ENCODE results near the gene LRRC51.

Gene LRRC51

GRCh38 chr11:72080326-72081183 lies at the start of gene LRRC51, which contains the start of gene NUMA1:
Gene LRRC51, plus strand, starts transcription at chr11:72080850. Its CDS starts 8,234 bp downstream, at chr11:72089084.
Gene NUMA1, minus strand, starts transcription at chr11:72080542. Its CDS starts 44,599 bp downstream, at chr11:72035943.
- peak; percentile 98 for DNase-seq (ENCODE audit: low read depth)

GRCh38 chr11:72036687-72037086 lies 44.0 kb upstream of the LRRC51 start:
- DNase-seq (ENCODE audit: low read depth) = no peak

- DNase-seq (ENCODE audit: low read depth) = no peak
These were observed 42.9 kb upstream of the LRRC51 start for GRCh38 chr11:72037554-72038311.

- no peak for DNase-seq (ENCODE audit: low read depth)
These were observed 42.2 kb upstream of the LRRC51 start for GRCh38 chr11:72038491-72038890.

- no peak for DNase-seq (ENCODE audit: low read depth)
These were observed 41.4 kb upstream of the LRRC51 start for GRCh38 chr11:72039031-72039855.

- DNase-seq (ENCODE audit: low read depth) = no peak
These were observed 40.7 kb upstream of the LRRC51 start for GRCh38 chr11:72039856-72040401.

- peak; percentile 62 for DNase-seq (ENCODE audit: low read depth)
These were observed 39.9 kb upstream of the LRRC51 start for GRCh38 chr11:72040491-72041363.

- peak; percentile 17 for DNase-seq (ENCODE audit: low read depth)
These were observed 39.1 kb upstream of the LRRC51 start for GRCh38 chr11:72041364-72042063.

GRCh38 chr11:72042064-72042745 lies 38.4 kb upstream of the LRRC51 start:
- no peak for DNase-seq (ENCODE audit: low read depth)

GRCh38 chr11:72045849-72046248 lies 34.8 kb upstream of the LRRC51 start:
- no peak for DNase-seq (ENCODE audit: low read depth)

GRCh38 chr11:72048766-72049460 lies 31.7 kb upstream of the LRRC51 start:
- DNase-seq (ENCODE audit: low read depth) = no peak

- no peak for DNase-seq (ENCODE audit: low read depth)
These were observed 22.1 kb upstream of the LRRC51 start for GRCh38 chr11:72058416-72059034.

- DNase-seq (ENCODE audit: low read depth) = no peak
These were observed 18.8 kb upstream of the LRRC51 start for GRCh38 chr11:72061739-72062396.

- no peak for DNase-seq (ENCODE audit: low read depth)
These were observed 13.8 kb upstream of the LRRC51 start for GRCh38 chr11:72066855-72067254.

- no peak for DNase-seq (ENCODE audit: low read depth)
These were observed 13.4 kb upstream of the LRRC51 start for GRCh38 chr11:72067266-72067665.

- no peak for DNase-seq (ENCODE audit: low read depth)
These were observed 13.0 kb upstream of the LRRC51 start for GRCh38 chr11:72067676-72068075.

- no peak for DNase-seq (ENCODE audit: low read depth)
These were observed 11.4 kb upstream of the LRRC51 start for GRCh38 chr11:72069200-72069599.

GRCh38 chr11:72069787-72070251 lies 10.8 kb upstream of the LRRC51 start:
- no peak for DNase-seq (ENCODE audit: low read depth)
